HG02588 (cell line): Measurements from ENCODE around the gene CDHR2.

Source experiments
- ATAC-seq: cut with Tn5 transposase; IDR thresholded peaks from one replicate; pipeline ENCODE4 v1.9.1; 2021; ENCODE audit warnings: mild to moderate bottlenecking, moderate library complexity; ENCODE audit not compliant: unreplicated experiment

CDHR2 gene

DNA sequence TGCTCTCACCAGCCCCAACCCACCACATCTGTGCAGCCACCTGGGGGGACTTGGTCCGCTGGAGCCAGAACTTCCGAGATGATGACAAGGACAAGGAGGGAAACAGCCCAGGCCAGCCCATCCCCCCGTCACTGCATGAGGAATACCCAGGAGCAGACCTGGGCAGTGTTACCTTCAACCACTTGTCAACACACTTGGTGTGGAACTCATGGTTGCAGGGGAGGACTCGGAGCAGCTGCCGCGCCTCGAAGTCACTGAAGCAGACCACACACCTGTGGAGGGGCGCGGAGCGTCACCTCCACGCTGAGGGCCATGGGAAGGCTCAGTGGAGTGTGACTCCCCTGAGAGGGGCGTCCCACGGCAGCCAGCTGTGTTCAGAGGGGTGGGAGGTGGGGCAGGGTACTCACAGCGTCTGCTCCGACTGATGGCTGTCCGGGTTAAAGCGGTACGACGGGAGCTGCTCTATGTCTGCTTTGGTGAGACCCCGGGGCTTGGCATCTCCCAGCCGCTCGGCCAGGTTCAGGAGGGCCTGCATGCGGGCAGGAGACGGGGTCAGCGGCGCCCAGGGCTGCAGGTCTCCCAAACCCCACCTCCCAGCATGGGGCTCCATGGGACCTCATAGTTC is 19.9 kb upstream of the CDHR2 start:
- ATAC-seq, result no peak

DNA sequence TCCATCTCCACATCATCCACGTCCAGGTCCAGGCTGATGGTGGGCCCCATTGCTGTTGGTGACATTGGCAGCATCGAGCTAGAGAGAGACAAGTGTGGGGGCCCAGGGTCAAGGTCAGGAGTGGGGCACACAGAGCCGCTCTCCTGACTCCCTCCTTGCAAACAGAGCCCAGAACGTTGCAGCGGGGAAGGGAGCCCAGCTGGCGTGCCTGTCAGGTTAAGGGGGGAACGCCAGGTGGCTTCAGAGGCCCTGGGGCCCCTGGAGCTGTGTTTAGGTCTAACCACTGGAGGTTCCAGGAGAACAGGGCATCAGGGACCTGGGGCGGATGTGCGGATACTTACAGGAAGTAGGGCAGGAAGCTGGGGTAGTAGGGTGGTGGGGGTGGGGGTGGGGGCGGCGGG is 19.4 kb upstream of the CDHR2 start:
- ATAC-seq, result no peak

- no peak for ATAC-seq
Observed at GRCh38 chr5:176530393-176530982, 18.7 kb upstream of the CDHR2 start.

DNA sequence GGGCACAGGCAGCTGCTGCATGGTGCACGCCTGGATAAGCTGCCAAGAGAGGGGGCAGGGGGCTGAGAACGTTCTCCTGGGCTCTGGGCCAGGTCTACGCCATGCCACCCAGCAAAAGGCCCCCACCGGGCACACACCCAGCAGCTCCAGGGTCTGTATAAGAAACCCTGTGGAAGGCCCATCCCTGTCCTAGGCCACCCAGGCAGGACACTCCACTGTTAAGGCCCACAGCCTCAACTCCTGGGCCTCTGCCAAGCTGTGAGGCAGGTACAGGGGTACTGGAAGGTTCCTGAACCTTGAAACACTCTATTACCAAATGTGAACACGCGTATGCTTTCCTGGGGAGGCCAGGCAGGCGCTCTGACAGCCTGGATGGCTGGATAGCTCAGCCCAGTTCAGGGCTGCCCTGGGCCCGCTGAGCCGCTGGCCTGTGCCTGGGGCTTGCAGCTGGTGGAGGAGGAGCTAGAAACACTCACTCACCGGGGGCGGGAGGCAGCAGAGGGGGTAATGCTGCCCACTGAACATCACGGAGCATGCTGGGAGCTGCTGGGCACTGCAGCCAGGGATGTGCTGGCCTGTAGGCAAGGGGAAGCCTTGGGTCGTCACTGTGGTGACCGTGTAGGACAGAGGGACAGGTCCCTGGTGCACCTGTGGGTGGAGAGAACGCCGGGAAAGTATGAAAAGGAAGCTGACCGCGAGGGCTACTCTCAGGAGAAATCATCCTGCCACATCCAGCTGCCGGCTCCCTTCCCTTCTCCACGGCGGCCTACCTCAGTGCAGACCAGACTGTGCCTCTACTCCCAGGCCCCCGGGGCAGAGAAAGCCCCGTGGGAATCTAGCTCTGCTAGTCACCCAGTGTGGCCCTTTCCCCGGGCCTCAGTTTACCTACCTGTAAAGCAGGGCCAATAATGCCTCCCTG is 17.9 kb upstream of the CDHR2 start:
- no peak for ATAC-seq

DNA sequence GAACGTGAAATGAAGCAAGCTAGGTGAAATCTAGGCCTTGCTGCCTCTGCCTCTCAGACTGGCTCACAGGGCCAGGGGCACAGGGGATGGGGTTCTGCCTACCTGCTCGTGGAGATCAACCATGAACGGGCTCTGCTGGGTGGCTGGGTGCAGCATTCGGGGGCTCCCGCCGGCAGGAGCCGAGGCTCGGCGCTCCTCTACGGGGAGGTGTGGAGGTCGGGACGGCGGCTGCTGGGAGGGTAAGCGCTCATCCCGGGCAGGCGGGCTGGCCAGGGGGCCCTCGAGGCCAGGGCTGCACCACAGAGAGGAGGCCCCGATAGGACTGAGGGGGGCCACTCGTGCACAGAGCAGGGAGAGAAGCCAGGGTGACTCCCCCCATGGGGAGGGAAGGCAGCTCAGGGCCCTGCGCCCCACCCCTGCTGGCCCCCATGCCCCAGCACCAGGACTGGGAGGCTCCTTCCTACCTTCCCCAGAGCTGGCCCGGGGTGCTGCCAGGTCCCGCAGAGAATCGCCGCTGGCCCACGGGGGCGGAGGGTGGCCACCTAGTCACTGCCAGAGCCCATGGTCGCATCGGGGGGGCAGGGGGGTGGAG is 17.1 kb upstream of the CDHR2 start:
- ATAC-seq, result no peak

DNA sequence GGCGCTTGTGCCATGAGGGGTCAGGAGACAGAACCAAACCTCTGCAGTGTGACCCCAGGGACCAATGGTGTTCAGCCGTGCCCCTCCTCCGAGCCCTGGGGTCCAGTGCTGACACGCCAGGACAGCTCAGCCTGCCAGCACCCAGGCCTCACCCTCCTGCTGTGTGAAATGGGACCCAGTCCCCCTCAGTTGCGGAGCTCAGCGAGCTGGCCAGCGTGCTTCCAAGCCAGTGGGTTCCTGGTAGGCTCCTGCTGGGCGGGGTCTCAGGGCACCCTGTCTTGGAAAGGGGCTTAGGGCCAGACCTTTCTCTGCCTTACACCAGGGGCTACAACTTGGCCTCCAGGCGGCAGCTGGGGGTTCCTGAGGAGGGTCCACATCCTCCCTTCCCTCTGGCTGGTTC is 16.3 kb upstream of the CDHR2 start:
- ATAC-seq, result no peak

DNA sequence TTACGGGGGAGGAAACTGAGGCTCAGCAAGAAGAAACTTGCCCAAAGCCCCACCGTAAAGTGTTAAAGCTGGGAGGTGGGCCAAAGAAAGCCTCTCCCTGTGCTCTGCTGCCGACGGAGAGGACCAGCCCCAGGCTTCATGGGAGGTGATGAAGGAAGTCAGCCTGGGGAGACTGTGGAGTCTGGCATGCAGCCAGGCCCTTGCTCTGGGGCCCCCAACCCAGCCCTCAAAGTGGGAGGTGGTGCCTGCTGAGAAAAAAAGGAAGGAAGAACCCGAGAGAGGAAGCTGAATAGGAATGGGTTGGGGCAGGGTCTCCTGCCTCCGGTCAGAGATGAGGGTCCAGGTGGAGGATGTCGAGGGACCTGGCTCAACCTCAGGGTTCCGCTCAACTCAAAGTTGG is 15.8 kb upstream of the CDHR2 start:
- ATAC-seq, result no peak

- no peak for ATAC-seq
Observed at GRCh38 chr5:176533894-176534611, 15.1 kb upstream of the CDHR2 start.

DNA sequence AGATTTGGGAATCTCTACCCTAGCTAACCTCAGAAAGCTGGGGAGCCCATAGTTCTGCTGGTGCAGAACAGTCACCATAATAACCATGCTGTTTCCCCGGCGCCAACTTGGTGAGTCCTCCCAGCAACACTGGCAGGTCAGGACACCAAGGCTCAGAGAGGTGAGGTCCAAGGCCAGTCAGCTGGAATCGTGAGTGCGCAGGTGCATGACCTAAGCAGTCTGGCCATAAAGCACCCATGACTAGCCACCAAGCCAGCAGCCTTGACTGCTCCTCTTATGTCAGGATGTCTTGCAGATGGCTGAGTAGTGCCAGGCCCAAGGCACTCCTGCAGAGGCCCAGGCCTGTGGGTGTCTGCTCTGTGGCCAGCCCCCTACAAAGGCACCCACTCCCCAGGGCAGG is 14.5 kb upstream of the CDHR2 start:
- ATAC-seq, result no peak

- no peak for ATAC-seq
Observed at GRCh38 chr5:176535101-176535663, 14.0 kb upstream of the CDHR2 start.

DNA sequence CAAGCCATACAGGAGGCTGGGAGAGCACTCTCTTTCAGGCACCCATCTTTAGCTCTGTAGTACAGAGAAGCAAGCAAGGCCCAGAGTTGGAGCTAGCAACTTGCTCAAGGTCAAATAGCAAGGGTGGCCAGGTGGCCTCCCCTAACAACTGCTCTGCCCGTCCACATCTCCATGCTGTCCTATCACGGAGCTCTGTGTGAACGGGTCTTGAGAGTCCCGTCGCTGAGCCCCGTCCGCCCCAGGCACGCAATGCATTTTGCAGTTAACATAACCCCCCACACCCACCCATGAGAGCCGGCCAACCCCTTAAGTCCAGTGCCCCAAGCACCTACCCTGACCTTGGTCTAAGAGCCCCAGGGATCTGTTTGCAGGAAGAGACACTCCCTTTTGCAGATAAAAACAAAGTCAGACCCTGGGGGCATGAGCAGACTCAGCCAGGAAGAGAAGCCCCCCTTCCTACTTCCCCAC is 13.4 kb upstream of the CDHR2 start:
- no peak for ATAC-seq

DNA sequence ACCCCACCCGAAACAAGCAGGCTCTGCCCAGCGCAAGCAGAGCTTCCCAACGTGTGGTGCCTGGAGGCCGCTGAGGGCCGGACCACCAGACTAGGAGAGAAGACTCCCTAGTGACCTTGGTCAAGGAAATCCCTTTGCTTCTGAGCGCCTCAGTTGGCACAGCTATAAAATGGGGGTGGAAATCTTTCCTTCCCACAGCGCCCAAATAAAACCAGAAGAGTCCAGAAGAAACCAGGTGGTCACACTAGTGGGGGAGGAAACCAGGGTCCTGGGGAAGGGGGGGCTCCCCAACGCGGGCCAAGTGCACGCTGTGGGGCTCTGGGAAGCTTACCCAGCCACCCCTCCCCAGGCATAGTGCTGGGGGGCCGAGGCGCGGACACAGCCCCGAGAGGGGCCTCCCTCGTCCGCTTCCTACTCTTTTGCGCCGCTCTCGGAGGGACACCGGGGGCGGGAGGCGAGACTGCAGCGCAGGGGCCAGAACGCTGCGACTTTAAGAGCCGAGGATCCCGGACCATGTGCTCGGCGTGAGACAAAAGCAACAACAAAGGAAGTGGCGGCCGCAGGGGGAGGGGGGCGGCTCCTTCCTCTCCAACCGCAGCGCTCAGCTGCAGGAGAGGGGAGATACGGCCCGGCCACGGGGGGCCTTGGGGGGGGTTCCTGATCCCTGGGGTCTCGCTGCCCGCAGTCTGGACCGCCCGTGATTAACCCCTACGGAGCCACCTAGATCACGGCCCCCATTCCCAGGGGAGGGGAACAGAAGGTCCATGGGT is 12.8 kb upstream of the CDHR2 start:
- no peak for ATAC-seq

DNA sequence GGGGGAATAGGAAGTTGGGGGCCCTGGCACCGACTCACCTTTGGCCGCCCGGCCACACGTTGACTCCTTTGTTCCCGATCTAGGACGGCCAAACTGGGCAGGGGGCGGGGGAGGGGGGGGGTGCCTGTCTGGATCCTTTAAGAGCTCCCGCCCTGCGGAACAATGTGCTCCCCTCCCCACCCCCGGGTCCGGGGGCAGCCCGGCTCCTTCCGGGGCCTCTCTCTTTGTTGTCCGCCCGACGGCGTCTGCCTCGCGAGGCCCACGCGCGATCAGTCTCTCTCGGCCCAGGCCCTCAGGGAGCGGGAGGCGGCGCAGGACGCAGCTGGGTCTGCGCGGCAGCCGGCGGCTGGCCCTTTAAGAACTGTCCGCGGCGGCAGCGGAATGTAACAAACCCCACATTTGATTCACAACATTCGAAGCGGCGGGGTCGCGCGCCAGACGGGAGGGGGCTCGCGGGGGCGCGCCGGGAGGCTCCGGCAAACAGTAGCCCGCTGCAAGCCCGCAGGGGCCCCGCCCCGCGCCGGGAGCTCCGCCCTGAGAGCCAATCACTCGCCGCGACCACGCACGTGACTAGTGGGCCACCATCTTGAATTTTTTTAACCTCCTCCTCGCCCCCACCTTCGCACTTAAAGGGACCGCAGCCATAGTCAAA is 12.1 kb upstream of the CDHR2 start, which contains the start of gene RNF44:
Gene RNF44 (minus strand): TSS at position 501 of the 652 bp plus-strand sequence. CDS start 4,930 bp downstream, outside the sequence.
- ATAC-seq, result peak; percentile 49

DNA sequence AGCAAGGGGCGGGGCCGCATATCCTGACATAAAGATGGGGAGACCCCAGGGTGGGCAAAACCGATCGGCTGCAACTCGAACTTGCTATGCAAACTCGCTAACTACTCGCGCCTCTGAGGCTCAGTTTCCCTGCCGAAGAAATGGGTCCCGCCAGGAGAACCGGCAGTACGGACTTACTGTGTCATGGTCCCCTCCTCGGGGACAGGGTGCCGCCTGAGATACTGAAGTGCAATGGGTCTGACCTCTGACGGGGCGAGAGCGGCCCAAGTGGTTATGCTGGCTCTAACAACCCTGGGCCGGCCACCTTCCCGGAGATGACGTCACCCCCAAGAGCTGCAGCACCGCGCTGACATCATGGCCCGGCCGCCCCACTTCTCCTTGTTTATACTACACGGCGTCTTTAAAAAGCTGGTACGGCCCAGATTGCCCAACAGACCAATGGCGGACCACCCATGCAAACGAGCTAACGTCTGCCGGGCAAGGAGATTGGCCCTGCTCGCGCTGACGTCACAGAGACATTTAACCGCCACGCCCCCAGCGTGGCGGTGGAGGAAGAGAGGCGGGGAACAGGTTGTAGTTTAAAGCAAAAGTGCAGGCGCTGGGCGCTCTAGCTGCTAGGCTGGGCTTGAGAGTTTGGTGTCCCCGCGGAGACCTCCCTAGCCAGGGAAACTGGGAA is 11.4 kb upstream of the CDHR2 start:
- peak; percentile 74 for ATAC-seq

- no peak for ATAC-seq
Observed at GRCh38 chr5:176538230-176538988, 10.7 kb upstream of the CDHR2 start.

GRCh38 chr5:176538989-176539384 is 10.2 kb upstream of the CDHR2 start:
- ATAC-seq, result no peak

- ATAC-seq, result no peak
Observed at GRCh38 chr5:176540476-176540899, 8.7 kb upstream of the CDHR2 start.

DNA sequence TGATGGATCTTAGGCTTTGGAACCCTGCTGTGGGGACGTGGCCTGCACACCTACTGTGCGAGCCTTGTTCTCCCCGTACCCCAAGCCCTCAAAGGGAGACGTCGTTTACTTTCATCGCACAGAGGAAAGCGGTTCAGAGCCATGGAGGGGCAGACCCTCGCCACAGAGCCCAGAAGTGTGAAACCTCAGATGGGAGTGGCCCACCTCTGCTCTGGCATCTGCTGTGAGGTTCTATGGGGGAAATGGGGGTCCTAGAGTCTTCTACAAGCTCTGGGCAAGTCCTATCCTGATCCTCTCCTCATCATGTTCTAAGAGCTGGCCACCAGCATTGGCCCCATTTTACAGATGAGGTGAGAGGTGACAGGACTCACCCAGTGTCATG is 8.2 kb upstream of the CDHR2 start:
- no peak for ATAC-seq
